GM19468 (cell line): Measurements from ENCODE around the gene ENOX1.

Source experiments
- ATAC-seq: cut with Tn5 transposase; IDR thresholded peaks from one replicate; pipeline ENCODE4 v1.9.1; 2021; ENCODE audit warnings: mild to moderate bottlenecking, moderate library complexity, moderate number of reproducible peaks; ENCODE audit not compliant: unreplicated experiment; ENCODE audit errors: extremely low read depth

Gene ENOX1

DNA sequence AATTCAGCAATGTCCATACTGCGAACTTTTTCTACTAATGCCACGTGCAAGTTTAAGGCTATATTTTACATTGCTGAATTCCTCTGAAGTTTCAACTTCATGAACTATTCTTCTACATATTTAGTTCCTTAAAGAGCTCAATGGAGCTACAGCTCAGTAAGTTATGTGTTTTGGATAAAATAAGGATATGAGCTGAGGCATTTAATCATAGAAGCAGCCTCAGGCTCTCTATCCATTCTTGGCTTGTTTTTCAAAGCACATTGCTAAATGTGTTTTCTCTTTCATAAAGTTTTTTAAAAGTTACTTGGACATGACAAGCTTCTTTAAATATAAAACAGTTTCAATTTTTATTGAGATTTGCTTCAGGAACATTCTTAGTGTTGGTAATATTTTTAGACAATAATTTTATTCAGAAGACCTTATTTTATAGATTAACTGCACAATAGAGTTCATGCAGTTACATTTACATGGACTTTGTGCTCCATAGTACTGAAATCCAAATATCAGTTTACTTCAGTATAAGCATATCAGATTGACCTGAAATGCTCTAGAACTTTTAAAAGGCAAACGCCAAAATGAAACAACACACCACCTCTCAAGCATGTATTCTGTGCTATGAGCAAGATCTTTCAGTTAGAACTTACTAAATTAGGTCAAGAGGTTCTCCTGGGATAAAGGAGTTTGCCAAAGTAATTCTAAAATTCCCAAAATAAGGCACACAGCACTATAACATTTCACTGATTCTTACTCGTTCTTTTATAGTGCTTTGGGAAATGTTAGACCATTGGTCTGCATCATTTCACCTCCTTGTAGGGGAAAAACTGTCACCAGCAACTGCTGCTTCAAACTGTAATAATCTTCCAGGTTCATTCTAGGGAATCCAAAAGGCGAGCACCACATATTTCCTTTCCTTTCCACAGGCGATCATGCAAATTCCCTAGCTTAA is 275.5 kb downstream of the ENOX1 start:
- no peak for ATAC-seq

DNA sequence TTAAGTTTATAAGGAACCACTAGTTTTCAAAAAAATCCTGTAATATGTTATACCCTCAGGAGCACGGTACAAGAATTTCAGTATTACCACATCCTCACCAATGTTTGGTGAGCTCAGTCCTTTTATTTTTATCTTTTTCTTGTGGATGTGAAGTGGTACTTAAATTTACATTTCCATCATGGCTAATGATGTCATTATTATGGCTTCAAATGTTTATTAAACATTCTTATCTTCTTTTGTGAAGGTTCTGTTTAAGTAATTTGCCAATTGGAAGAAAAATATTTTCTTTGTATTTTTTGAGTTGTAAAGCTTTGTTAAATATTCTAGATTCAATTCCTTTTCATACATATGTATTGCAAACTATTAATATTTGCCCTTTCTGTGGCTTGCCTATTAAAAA is 291.0 kb downstream of the ENOX1 start:
- ATAC-seq = no peak

DNA sequence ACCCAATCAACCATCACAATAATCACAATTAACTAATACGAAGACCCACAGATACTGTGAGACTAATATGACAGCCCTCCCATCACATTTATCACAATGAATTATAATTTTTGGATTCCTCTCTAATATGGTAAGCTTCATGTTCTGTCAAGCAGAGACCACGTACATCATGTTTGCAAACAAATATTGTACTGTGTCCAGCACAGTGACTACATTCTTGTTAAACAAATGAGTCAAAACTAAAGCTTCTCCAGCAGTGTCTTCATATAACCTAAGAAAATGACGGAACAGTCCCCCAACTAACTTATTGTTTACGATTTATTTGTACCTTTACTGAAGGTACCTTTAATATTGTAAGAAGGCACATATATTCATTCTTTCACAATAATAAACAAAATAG is 292.6 kb downstream of the ENOX1 start:
- no peak for ATAC-seq

DNA sequence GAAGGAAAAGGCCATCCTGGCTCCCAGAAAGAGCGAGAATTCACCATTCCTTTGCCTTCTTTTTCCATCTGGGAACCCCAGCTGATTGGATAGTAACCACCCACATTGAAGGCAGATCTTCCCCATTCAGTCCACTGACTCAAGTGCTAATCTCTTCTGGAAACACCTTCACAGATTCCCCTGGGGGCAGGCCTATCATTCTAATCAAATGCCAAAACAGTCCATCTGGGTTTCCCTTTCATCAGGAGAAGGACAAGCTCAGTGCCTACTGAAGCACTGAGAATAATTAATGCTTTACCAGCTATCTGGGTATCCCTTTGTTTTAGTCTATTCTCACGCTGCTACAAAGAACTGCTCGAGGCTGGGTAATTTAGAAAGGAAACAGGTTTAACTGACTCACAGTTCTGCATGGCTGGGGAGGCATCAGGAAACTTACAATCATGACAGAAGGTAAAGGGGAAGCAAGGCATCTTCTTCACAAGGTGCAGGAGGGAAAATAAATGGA is 293.2 kb downstream of the ENOX1 start:
- ATAC-seq = no peak

DNA sequence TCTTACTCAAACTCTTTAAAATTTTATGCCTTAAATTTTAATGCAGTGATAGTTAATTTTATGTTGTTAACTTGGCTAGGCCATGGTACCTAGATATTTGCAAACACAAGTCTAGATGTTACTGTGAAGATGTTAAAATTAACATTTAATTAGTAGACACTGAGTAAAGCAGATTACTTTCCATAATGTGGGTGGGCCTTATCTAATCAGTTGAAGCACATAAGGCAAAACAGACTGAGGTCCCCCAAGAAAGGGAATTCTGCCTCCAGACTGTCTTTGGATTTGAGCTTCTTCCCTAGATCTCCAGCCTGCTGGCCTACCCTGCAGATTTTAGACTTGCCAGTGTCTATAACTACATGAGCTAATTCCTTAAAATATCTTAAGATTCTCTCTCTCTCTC is 294.0 kb downstream of the ENOX1 start:
- ATAC-seq = no peak

DNA sequence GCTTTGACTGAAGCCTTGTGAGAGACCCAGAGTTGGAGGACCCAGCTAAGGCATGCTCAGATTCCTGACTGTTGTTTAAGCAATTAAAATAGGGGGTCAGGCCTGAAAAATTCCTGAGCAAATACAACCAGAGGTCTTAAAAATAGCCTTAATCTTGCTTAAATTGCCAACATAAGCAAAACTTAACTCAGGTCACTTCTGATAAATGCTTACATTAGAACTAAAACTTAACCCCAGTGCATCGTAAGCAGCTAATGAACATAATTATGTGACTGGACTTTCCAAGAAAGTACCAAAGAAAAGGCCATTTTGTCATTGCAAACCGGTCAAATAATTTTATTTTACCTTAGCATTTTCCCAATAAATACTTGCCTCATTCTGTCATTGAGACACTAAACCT is 294.5 kb downstream of the ENOX1 start:
- no peak for ATAC-seq

DNA sequence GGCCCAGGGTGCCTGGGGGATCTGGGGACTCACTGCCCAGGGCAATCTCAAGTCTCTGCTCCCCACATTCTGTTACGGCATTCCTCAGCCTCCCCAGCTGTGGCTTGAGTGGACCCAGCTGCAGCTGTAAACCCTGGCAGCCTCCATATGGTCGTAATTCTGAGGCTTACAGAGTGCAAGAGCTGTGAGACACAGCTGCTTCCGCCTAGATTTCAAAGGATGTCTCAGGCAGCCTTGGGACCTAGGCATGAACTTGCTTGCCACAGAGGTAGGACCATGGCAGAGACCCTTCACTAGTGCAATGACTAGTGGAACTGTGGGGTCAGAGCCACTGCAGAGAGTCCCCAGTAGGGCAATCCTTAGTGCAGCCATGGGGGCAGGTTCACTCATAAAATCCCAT is 297.5 kb downstream of the ENOX1 start:
- ATAC-seq = no peak

DNA sequence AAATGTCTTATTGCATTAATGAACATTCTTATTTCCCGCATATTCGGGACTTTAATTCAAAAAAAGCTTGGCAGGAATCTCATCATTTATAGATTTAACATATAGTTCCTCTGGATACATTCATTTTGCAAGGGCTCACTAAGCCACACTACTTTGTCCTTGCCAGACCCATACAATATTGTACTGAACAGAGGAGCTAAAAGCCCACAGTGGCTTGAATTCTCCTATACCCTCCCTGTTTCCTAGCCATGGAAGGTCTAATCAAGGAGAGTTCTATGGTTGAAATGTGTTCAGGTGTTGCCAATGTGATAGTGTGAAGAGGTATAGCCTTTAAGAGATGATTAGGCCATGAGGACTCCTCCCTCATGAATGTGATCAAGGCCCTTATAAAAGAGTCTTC is 298.9 kb downstream of the ENOX1 start:
- no peak for ATAC-seq

DNA sequence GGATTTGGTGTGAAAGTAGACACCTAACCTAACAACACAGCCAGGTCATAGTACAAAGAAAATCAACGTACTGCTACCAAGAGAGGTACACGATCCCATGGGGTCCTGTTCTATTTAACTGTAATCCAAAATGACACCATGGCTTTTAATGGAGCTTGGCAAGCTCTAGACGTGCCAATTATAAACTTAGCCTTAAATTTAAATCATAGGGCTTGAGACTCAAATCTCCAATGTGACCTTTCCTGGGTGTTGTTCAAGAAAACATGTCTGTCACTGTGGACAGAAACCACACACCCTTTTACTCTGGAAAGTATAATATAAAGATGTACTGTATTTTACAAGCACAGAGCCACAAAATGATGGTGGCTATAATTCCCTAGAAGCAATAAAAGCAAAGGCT is 299.3 kb downstream of the ENOX1 start:
- no peak for ATAC-seq

DNA sequence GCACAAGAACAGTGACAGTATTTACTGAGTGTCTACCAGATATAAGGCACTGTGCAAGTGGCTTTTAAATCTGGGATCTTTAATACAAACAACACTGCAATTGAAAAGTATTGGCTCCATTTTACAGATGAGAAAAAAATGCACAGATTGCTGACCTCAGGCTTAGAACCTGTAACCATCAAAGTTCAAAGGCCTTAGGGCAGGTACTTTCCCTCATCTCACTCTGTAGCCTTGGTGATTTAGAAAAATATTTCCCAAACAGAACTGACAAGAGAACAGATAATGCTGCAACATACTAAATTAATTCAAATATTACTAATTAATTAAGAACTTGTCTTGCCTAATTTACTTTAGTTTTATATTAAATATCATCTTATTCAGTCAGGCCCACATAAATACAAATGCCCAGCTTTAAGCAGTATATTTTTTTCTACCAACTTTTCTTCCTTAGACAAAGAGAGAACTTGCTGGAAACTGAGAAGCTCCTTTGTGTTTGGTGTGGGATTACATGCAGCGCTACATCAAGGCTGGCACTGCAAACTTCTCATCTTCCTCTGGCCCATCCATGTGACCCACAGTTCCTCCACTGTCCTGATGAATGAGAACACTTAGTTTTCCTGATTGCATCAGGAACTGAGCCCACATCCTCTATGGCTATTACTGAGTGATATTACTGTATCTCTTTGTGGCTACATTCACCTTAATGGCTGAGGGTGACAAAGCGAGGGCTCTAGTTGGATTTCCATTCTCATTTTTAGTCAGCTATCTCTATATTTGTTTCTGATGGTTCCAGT is 302.1 kb downstream of the ENOX1 start:
- ATAC-seq = no peak

DNA sequence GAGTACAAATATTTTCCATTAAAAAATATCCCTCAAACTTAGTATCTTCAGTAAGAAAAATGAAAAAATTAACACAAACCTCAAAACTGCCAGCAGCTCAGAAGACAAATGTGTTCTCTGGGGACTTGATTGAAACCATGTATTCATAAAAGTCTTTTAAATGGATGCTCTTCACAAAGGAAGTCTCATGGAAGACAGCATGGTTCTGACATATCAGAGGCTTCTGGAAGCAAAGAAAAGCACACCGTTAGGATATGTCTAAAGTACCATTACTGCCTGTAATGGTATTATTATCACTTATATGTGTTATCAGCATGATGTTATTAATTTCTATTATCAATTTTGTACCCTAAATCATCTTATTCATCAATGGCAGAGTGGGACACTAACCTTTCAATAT is 302.8 kb downstream of the ENOX1 start:
- ATAC-seq = no peak

DNA sequence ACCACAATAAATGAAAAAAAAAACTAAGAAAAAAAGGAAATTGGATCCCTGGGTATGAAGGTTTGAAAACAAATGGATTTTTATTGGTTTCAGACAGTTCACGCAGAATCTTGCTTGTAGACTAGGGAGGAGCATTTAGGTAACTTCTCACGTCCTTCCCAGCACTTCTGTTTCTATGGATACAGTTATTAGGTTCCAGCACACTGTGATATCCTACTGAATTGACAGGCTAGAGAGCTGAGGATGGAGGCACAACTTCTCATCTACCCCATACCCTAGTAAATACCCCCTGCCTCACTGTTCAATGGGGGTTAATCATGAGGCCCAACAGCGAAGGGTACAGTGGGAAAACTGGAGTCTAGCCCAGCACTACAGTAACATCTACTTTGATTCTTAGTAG is 304.1 kb downstream of the ENOX1 start:
- no peak for ATAC-seq

DNA sequence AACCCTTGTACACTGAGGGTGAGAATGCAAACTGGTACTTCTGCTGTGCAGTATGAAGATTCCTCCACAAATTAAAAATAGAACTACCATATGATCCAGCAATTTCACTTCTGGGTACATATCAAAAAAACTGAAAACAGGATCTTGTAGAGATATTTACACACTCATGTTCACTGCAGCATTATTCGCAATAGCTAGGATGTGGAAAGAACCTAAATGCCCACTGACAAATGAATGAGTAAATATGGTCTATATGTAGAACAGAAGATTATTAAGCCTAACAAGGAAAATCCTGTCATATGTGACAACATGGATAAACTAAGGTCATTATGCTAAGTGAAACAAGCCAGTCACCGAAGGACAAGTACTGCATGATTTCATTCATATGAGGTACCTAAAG is 304.7 kb downstream of the ENOX1 start:
- no peak for ATAC-seq

DNA sequence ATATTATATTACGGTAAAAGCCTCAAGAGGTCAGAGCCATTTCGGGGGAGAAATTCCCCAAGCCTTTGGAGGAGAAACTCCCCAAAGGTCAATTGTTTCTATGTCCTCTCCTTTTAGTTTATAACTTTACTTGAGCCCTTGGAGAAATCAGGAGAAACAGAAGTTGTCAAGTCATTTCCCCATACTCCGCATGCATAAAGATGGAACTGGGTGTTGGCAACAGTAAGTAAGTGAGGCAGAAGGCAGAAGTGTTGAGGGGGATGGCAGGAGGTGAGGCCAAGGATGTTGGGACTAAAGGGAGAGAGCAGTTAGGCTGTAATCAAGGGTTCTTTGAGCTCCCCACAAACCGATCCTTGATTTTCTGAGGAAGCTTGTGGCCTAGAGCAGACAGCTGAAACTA is 307.9 kb downstream of the ENOX1 start:
- ATAC-seq = no peak

DNA sequence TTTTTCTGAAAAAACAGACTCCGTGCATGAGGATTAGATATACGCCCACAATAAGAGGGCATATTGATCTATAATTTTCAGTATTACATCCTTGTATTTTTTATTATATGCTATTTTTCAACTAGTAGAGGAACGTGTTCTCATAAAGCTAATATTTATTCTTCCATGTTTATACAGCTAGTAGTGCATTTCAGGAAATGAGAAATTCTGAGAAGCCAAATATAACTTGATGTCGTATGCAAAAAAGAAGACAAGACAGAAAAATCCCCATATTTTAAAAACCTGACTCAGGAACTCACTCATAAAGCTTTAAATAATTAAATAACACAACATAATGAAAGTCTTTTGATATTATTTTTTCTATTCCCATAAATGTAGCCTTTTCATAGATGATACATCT is 308.6 kb downstream of the ENOX1 start:
- no peak for ATAC-seq

DNA sequence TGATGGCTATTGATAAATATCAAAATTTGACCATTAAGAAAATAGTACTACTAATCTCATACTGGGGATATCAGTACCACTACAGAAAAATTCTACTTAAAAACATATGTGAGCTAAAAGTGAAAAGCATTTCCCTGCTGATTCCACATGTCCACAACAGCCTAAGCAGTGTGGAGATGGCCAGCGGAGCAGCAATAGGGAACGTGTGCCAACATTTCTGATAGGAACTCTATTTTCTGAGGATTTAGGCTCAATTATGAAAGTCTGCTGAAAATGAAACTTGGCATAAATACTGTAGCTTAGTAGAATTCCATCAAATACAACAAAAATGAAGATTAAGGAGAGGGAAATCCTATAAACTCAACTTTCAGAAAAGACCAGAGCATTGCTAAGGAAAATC is 311.6 kb downstream of the ENOX1 start:
- no peak for ATAC-seq

DNA sequence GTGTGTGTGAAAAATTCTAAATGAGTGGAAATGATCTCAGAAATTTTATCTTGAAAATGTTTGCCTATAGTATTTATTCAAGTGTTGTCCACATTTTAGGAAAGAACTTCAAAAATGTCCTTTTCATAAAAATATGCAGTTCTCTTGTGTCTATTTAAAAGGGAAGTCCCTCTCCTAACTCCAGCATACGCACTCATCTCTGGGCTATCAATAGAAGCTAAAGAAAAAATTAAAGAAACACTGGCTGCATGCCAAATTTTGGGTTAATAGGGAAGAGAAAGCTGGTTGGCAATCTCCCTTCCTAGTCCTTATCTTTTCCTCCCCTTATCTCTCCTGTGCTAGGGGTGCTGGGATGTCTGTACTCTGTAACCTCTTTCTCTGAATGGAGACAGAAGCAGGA is 313.3 kb downstream of the ENOX1 start:
- ATAC-seq = no peak

DNA sequence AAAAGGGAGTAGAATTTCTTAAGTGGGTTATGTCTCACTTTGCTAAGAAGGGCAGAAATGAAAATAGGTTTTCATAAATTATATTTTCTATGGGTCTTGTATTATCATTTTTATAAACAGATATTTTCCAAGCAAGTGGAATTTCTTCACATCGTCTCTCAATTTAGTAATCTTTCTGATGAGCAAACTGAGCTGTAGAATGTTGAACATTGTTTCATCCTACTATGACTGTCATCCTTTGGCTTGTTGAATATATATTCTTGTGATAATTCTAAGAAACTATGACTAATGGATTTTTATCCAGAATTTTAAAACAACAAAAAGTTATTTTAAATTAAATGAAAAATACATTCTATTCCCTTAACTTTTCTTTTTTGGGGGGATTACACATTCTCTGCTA is 313.8 kb downstream of the ENOX1 start:
- ATAC-seq = no peak

DNA sequence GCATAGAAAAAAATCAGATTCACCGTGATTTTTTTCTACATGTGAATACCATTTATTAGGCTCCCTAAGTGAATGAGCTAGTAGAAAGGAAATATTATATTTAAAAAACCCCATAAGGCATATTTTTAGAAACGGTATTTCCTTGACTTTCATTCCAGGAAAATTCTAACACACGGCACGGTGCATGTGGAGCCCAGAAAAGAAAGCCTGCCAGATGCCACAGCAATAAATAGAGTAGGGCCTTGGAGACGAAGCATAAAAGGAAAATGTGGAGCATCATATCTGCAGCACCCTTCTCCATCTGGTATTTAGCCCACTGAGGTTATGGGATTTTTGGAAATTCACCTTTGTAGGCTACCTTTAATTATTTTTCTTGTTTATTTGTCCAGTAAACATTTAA is 314.4 kb downstream of the ENOX1 start:
- no peak for ATAC-seq

DNA sequence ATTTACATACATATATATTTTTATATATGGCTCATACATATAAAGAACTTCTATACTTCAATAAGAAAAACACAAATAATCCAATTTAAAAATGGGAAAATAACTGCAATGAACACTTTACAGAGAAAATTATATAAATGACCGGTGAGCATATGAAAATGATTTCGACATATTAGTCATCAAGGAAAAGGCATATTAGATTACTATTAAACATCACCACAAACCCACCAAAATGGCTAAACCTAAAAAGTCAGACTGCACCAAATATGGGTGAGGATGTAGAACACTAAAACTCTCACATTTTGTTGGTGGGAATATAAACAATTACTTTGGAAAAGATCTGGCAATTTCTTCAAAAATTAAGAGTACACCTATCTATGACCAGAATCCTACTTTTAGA is 316.2 kb downstream of the ENOX1 start:
- no peak for ATAC-seq

DNA sequence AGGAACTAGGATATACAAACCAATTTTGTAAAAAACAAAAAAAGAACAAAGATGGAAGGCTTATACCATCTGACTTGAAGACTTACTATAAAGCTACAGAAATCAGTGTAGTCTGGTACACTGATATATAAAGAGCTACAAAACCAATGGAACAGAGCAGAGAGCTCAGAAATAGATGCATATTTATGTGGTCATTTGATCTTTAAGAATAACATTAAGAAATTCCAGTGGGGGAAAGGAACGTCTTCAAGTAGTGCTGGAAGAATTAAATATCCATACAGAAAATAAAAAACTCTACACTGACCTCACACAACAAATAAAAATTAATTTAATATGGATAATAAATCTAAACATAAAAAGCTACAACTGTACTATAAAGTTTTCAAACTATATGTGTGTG is 317.0 kb downstream of the ENOX1 start:
- ATAC-seq = no peak
